ENCODE measurements around the gene FHAD1.

The FHAD1 gene

GRCh38 chr1:15260418-15261154 is 13.6 kb downstream of the FHAD1 start:
- TF ChIP-seq CTCF (IDR thresholded peaks at IDR 0.05; ENCODE audit: low read depth, low read length, missing control alignments) = no peak
- H3K4me3 ChIP-seq (ENCODE audit: low read depth, low read length) = no peak overlapping the region
- DNase-seq = peak; percentile 65
- in situ Hi-C loops (cut with HindIII; ENCODE audit: low pct_ligation_motif_present, low sequenced_read_pairs) = no loop called here
- H3K27me3 ChIP-seq (replicated peaks) = no peaks in the 10 kb centered on the region
- no peaks in the 10 kb centered on the region for H3K36me3 ChIP-seq (replicated peaks)
- no peak overlapping the region for H3K27ac ChIP-seq

- no peak overlapping the region for H3K4me3 ChIP-seq (ENCODE audit: low read depth, low read length)
- H3K27ac ChIP-seq = no peak overlapping the region
- DNase-seq = no peak
- no peaks in the 10 kb centered on the region for H3K36me3 ChIP-seq (replicated peaks)
- no peak for TF ChIP-seq CTCF (IDR thresholded peaks at IDR 0.05; ENCODE audit: low read depth, low read length, missing control alignments)
- no peaks in the 10 kb centered on the region for H3K27me3 ChIP-seq (replicated peaks)
- in situ Hi-C loops (cut with HindIII; ENCODE audit: low pct_ligation_motif_present, low sequenced_read_pairs) = no loop called here
Observed at GRCh38 chr1:15261155-15262002, 14.4 kb downstream of the FHAD1 start.

GRCh38 chr1:15262003-15262377 is 15.0 kb downstream of the FHAD1 start:
- H3K36me3 ChIP-seq (replicated peaks) = no peaks in the 10 kb centered on the region
- TF ChIP-seq CTCF (IDR thresholded peaks at IDR 0.05; ENCODE audit: low read depth, low read length, missing control alignments) = no peak
- no peak overlapping the region for H3K4me3 ChIP-seq (ENCODE audit: low read depth, low read length)
- H3K27me3 ChIP-seq (replicated peaks) = no peaks in the 10 kb centered on the region
- no peak overlapping the region for H3K27ac ChIP-seq
- in situ Hi-C loops (cut with HindIII; ENCODE audit: low pct_ligation_motif_present, low sequenced_read_pairs) = no loop called here
- DNase-seq = no peak

GRCh38 chr1:15262706-15263105 is 15.7 kb downstream of the FHAD1 start:
- no peak for DNase-seq
- H3K27ac ChIP-seq = no peak overlapping the region
- no peak overlapping the region for H3K4me3 ChIP-seq (ENCODE audit: low read depth, low read length)
- no peak for TF ChIP-seq CTCF (IDR thresholded peaks at IDR 0.05; ENCODE audit: low read depth, low read length, missing control alignments)
- H3K36me3 ChIP-seq (replicated peaks) = no peaks in the 10 kb centered on the region
- H3K27me3 ChIP-seq (replicated peaks) = no peaks in the 10 kb centered on the region
- in situ Hi-C loops (cut with HindIII; ENCODE audit: low pct_ligation_motif_present, low sequenced_read_pairs) = no loop called here

GRCh38 chr1:15264769-15265168 is 17.7 kb downstream of the FHAD1 start:
- Histone ChIP-seq H3K36me3 (replicated peaks) (no peaks in the 10 kb centered on the region), H3K4me3 (ENCODE audit: low read depth, low read length) (no peak overlapping the region), H3K27ac (no peak overlapping the region), H3K27me3 (replicated peaks) (no peaks in the 10 kb centered on the region)
- DNase-seq = no peak
- in situ Hi-C loops (cut with HindIII; ENCODE audit: low pct_ligation_motif_present, low sequenced_read_pairs) = no loop called here
- TF ChIP-seq CTCF (IDR thresholded peaks at IDR 0.05; ENCODE audit: low read depth, low read length, missing control alignments) = no peak
